IMR-90 (cell line): ENCODE results near the gene FAM110A. TPM values are rescaled to one million over a fixed set of nuclear protein-coding genes. Genes with fewer than 3 reads are reported as not detected.

Source experiments
- ATAC-seq: fragments of 200-7000 bp; cut with Tn5 transposase; 2 replicates; pipeline ENCODE4 v1.9.1; 2020; ENCODE audit warnings: low read depth, mild to moderate bottlenecking, moderate library complexity
- BruUV-seq: library from RNA; stranded (reverse); fragments of 400-500 nt; replicated peaks from 2 replicates; lab custom pipeline; 2021; lab: Mats Ljungman, UMichigan
- CTCF ChIA-PET: fragments of 300-600 bp; formaldehyde crosslinking; extraction: SDS; loops from one replicate; lab custom pipeline; 2021; ENCODE audit warnings: antibody characterized with exemption; lab: Yijun Ruan, JAX
- POLR2A ChIA-PET: fragments of 300-600 bp; sonication (Branson Sonifier 250); formaldehyde crosslinking; loops from one replicate; lab custom pipeline; 2022; ENCODE audit warnings: antibody characterized with exemption; ENCODE audit not compliant: unreplicated experiment; lab: Charles Lee
- DNase-seq: peaks from one replicate; pipeline ENCODE4 v3.0.0; 2013
- H2AFZ ChIP-seq: replicated peaks from 2 replicates; pipeline ENCODE3; 2013; ENCODE audit warnings: low read length, mild to moderate bottlenecking; ENCODE audit not compliant: poor library complexity
- H2AK5ac ChIP-seq: 2 replicates; pipeline ENCODE4 v1.6.1; 2013; ENCODE audit warnings: low read depth, low read length, inconsistent platforms
- H2AK9ac ChIP-seq: replicated peaks from 2 replicates; pipeline ENCODE3; 2013; ENCODE audit warnings: mild to moderate bottlenecking, low read depth, low read length, moderate library complexity; ENCODE audit not compliant: poor library complexity
- H2BK120ac ChIP-seq: 2 replicates; pipeline ENCODE4 v1.6.1; 2013; ENCODE audit warnings: low read depth, low read length, inconsistent platforms
- H2BK15ac ChIP-seq: 3 replicates; pipeline ENCODE4 v1.6.1; 2013; ENCODE audit warnings: low read depth, low read length, inconsistent platforms
- H2BK20ac ChIP-seq: 2 replicates; pipeline ENCODE4 v1.6.1; 2013; ENCODE audit warnings: low read depth, mild to moderate bottlenecking, inconsistent platforms, low read length, moderate library complexity
- H2BK5ac ChIP-seq: 2 replicates; pipeline ENCODE4 v1.6.1; 2013; ENCODE audit warnings: mild to moderate bottlenecking, low read depth, low read length, inconsistent platforms; ENCODE audit not compliant: poor library complexity, severe bottlenecking
- H3K14ac ChIP-seq: replicated peaks from 2 replicates; pipeline ENCODE4 v1.6.1; 2013; ENCODE audit warnings: low read depth, low read length, inconsistent platforms
- H3K18ac ChIP-seq: 2 replicates; pipeline ENCODE4 v1.6.1; 2013; ENCODE audit warnings: low read depth, low read length, control low read depth
- H3K23ac ChIP-seq: 2 replicates; pipeline ENCODE4 v1.6.1; 2013; ENCODE audit warnings: low read depth, low read length, inconsistent platforms
- H3K27ac ChIP-seq: 2 replicates; pipeline ENCODE4 v1.5.1; 2013; ENCODE audit warnings: mild to moderate bottlenecking, control low read depth, low read length; ENCODE audit not compliant: insufficient read depth
- H3K27me3 ChIP-seq: 2 replicates; pipeline ENCODE4 v1.6.1; 2013; ENCODE audit warnings: low read length; ENCODE audit not compliant: control insufficient read depth, insufficient read depth
- H3K36me3 ChIP-seq: 2 replicates; pipeline ENCODE4 v1.6.1; 2013; ENCODE audit warnings: low read length, mixed read lengths; ENCODE audit not compliant: control insufficient read depth, insufficient read depth
- H3K4ac ChIP-seq: 2 replicates; pipeline ENCODE4 v1.6.1; 2013; ENCODE audit warnings: low read depth, low read length, inconsistent platforms
- H3K4me1 ChIP-seq: 2 replicates; pipeline ENCODE4 v1.6.1; 2013; ENCODE audit warnings: low read length, mixed read lengths; ENCODE audit not compliant: control insufficient read depth, insufficient read depth
- H3K4me2 ChIP-seq: 2 replicates; pipeline ENCODE4 v1.6.1; 2013; ENCODE audit warnings: low read depth, mild to moderate bottlenecking, control low read depth, low read length, moderate library complexity
- H3K4me3 ChIP-seq: 2 replicates; pipeline ENCODE4 v1.5.1; 2013; ENCODE audit warnings: low read depth, mild to moderate bottlenecking, control low read depth, low read length, moderate library complexity; ENCODE audit not compliant: insufficient read depth
- H3K56ac ChIP-seq: 2 replicates; pipeline ENCODE4 v1.6.1; 2013; ENCODE audit warnings: low read length, inconsistent platforms; ENCODE audit not compliant: insufficient read depth; ENCODE audit errors: extremely low read depth
- H3K79me1 ChIP-seq, 2 experiments: 2 replicates each; pipeline ENCODE4 v1.6.1; 2013; ENCODE audit warnings: low read length in 2 of 2, inconsistent platforms in 1 of 2, low read depth in 1 of 2
- H3K9ac ChIP-seq: 2 replicates; pipeline ENCODE4 v1.6.1; 2013; ENCODE audit warnings: low read depth, low read length, control low read depth
- H3K9me1 ChIP-seq: 2 replicates; pipeline ENCODE4 v1.6.1; 2013; ENCODE audit warnings: low read length, inconsistent platforms; ENCODE audit not compliant: insufficient read depth
- H3K9me3 ChIP-seq: 2 replicates; pipeline ENCODE4 v1.6.1; 2013; ENCODE audit warnings: low read length; ENCODE audit not compliant: control insufficient read depth, insufficient read depth
- H4K20me1 ChIP-seq: 2 replicates; pipeline ENCODE4 v1.6.1; 2013; ENCODE audit warnings: low read length, inconsistent platforms; ENCODE audit not compliant: insufficient read depth
- H4K5ac ChIP-seq: 2 replicates; pipeline ENCODE4 v1.6.1; 2013; ENCODE audit warnings: mild to moderate bottlenecking, low read depth, low read length, control low read depth
- H4K8ac ChIP-seq, 2 experiments: 2 replicates each; pipeline ENCODE4 v1.6.1; 2013; ENCODE audit warnings: low read depth in 2 of 2, low read length in 2 of 2, control low read depth in 1 of 2, inconsistent platforms in 1 of 2
- H4K91ac ChIP-seq: 2 replicates; pipeline ENCODE4 v1.6.1; 2013; ENCODE audit warnings: low read depth, low read length, inconsistent platforms; ENCODE audit not compliant: insufficient read depth
- BHLHE40 ChIP-seq: fragments of 150-350 bp; IDR thresholded peaks from 2 replicates; pipeline ENCODE4 v1.6.1; 2016; ENCODE audit warnings: mild to moderate bottlenecking, low read depth, low read length
- CEBPB ChIP-seq: IDR thresholded peaks from 2 replicates; pipeline ENCODE4 v1.6.1; 2012; ENCODE audit warnings: low read depth, low read length, improper control_type of control experiment
- CHD1 ChIP-seq: IDR thresholded peaks from 2 replicates; pipeline ENCODE4 v1.6.1; 2012; ENCODE audit warnings: low read depth, low read length, improper control_type of control experiment
- MAZ ChIP-seq: IDR thresholded peaks from 2 replicates; pipeline ENCODE4 v1.6.1; 2012; ENCODE audit warnings: low read depth, mild to moderate bottlenecking, low read length, improper control_type of control experiment, moderate library complexity, borderline replicate concordance
- RAD21 ChIP-seq: IDR thresholded peaks from 2 replicates; pipeline ENCODE4 v1.6.1; 2012; ENCODE audit warnings: low read length, improper control_type of control experiment
- RCOR1 ChIP-seq: IDR thresholded peaks from 2 replicates; pipeline ENCODE4 v1.6.1; 2012; ENCODE audit warnings: mild to moderate bottlenecking, low read length, improper control_type of control experiment; ENCODE audit not compliant: insufficient replicate concordance
- SMC3 ChIP-seq: fragments of 150-350 bp; IDR thresholded peaks from 2 replicates; pipeline ENCODE4 v1.6.1; 2016; ENCODE audit warnings: low read depth, mild to moderate bottlenecking, antibody characterized with exemption, low read length, moderate library complexity
- WGBS, 2 experiments: methylation state at CpG; one replicate each; pipeline versions ENCODE4 v1.1.5 to v1.1.7; 2013; ENCODE audit warnings: missing lambda C conversion rate in 2 of 2; ENCODE audit not compliant: insufficient read length in 1 of 2; ENCODE audit errors: extremely low coverage in 2 of 2; 5-methylcytosine and 5-hydroxymethylcytosine counted together
- dilution Hi-C: fragments of 300-500 bp; cut with HindIII; formaldehyde crosslinking; loops from one replicate; pipeline ENCODE4 v1.14.3; 2018; ENCODE audit warnings: low sequenced_read_pairs; ENCODE audit not compliant: unreplicated experiment
- in situ Hi-C: fragments of 300-500 bp; cut with MboI; formaldehyde crosslinking; loops from 3 replicates; pipeline ENCODE4 v1.14.3; 2019; ENCODE audit warnings: low sequenced_read_pairs, inconsistent platforms, mixed read lengths
- intact Hi-C: fragments of 100-400 bp; cut with micrococcal nuclease; formaldehyde crosslinking; loops from 2 replicates; pipeline ENCODE4 v1.10.0; 2022
- polyA plus RNA-seq, 3 experiments: library from polyadenylated mRNA; depleted of rRNA; stranded (reverse); fragments of >200 nt; gene quantifications; 2 replicates each; pipeline ENCODE4 v1.2.3, GENCODE V29; 2012; ENCODE audit warnings: low replicate concordance in 1 of 3
- total RNA-seq: library from RNA; depleted of rRNA; stranded (reverse); fragments of >200 nt; gene quantifications from 2 replicates; pipeline ENCODE4 v1.2.3, GENCODE V29; 2012

Gene FAM110A
- total and polyA plus RNA-seq, 2 of the 4 experiments (the other 2 are of a cell fraction), result 0.36 to 3.6 TPM

- no peak for ATAC-seq
- intact Hi-C loops, result no loop called here
- ChIA-PET CTCF (no interaction called here), POLR2A (no interaction called here)
- Histone ChIP-seq H4K91ac (no peak overlapping the region), H3K56ac (no peak overlapping the region), H4K8ac (no peak overlapping the region), H3K27ac (no peak overlapping the region), H3K4me1 (no peaks in the 10 kb centered on the region), H3K9me3 (no peaks in the 10 kb centered on the region), H3K79me1 (no peaks in the 10 kb centered on the region), H4K20me1 (no peaks in the 10 kb centered on the region), H3K14ac (no peak overlapping the region), H3K9ac (no peak overlapping the region), H3K9me1 (0 out of 2 replicates have a peak, but pooled peaks cover 2% of the 10 kb centered on the region), H2AK9ac (peak overlapping the region; percentile 3), H4K5ac (no peak overlapping the region), H2BK15ac (no peak overlapping the region), H2AFZ (no peak overlapping the region), H3K4me2 (no peak overlapping the region), H2AK5ac (no peak overlapping the region), H3K18ac (no peak overlapping the region), H3K4me3 (no peak overlapping the region), H3K4ac (no peak overlapping the region), H2BK120ac (no peak overlapping the region), H3K23ac (no peak overlapping the region), H2BK5ac (no peak overlapping the region), H2BK20ac (no peak overlapping the region), H3K36me3 (no peaks in the 10 kb centered on the region), H3K27me3 (peaks cover 10% of the 10 kb centered on the region)
- no TSS peak for BruUV-seq
- TF ChIP-seq RAD21 (no peak), RCOR1 (no peak), CHD1 (no peak), SMC3 (no peak), BHLHE40 (no peak), CEBPB (no peak), MAZ (no peak)
- in situ Hi-C loops, result no loop called here
- dilution Hi-C loops, result no loop called here
- DNase-seq, result no peak
- 0% methylated on average over 1 of the region's 5 CpGs; no CpG with 5 or more reads in 1 of the 2 experiments for WGBS, 2 experiments
Observed at GRCh38 chr20:869606-870005, 36.1 kb downstream of the FAM110A start.
